IPS-11a (cell line): ENCODE results near the gene QPCT.

Experiments used
- H3K4me3 ChIP-seq: one replicate; pipeline ENCODE4 v1.5.1; 2013; ENCODE audit warnings: low read depth, low read length, control low read depth

The QPCT gene

GRCh38 chr2:37324786-37325624, 19.4 kb upstream of the QPCT start, which contains the start of gene PRKD3:
PRKD3 (minus strand) TSS chr2:37324833; CDS start chr2:37316524, 8,309 bp downstream.
- H3K4me3 ChIP-seq, result peak within 1 kb of the TSS; percentile 89

- no peak overlapping the region for H3K4me3 ChIP-seq
Measured at GRCh38 chr2:37325625-37326071, 18.8 kb upstream of the QPCT start.

- no peak overlapping the region for H3K4me3 ChIP-seq
Measured at GRCh38 chr2:37326285-37326684, 18.1 kb upstream of the QPCT start.

- H3K4me3 ChIP-seq, result no peak overlapping the region
Measured at GRCh38 chr2:37326866-37327634, 17.4 kb upstream of the QPCT start.

GRCh38 chr2:37330681-37331080, 13.7 kb upstream of the QPCT start:
- H3K4me3 ChIP-seq, result no peak overlapping the region

- no peak overlapping the region for H3K4me3 ChIP-seq
Measured at GRCh38 chr2:37332560-37332959, 11.9 kb upstream of the QPCT start.

GRCh38 chr2:37333256-37333655, 11.2 kb upstream of the QPCT start:
- no peak overlapping the region for H3K4me3 ChIP-seq

GRCh38 chr2:37335604-37336003, 8.8 kb upstream of the QPCT start:
- H3K4me3 ChIP-seq, result no peak overlapping the region

- H3K4me3 ChIP-seq, result no peak overlapping the region
Measured at GRCh38 chr2:37337620-37338280, 6.7 kb upstream of the QPCT start.

GRCh38 chr2:37338933-37339332, 5.5 kb upstream of the QPCT start:
- H3K4me3 ChIP-seq, result no peak overlapping the region

GRCh38 chr2:37340637-37341036, 3.8 kb upstream of the QPCT start:
- no peak overlapping the region for H3K4me3 ChIP-seq

- H3K4me3 ChIP-seq, result no peak overlapping the region
Measured at GRCh38 chr2:37342591-37343220, 1.7 kb upstream of the QPCT start.

- H3K4me3 ChIP-seq, result peak overlapping the region; percentile 63
Measured at GRCh38 chr2:37343537-37344434, 644 bp upstream of the QPCT start.

- no peak overlapping the region for H3K4me3 ChIP-seq
Measured at GRCh38 chr2:37348155-37348554, 3.7 kb downstream of the QPCT start.

GRCh38 chr2:37349231-37349860, 4.9 kb downstream of the QPCT start:
- H3K4me3 ChIP-seq, result no peak overlapping the region

- H3K4me3 ChIP-seq, result no peak overlapping the region
Measured at GRCh38 chr2:37350034-37350433, 5.6 kb downstream of the QPCT start.

GRCh38 chr2:37354531-37354930, 10.1 kb downstream of the QPCT start:
- H3K4me3 ChIP-seq, result no peak overlapping the region

- no peak overlapping the region for H3K4me3 ChIP-seq
Measured at GRCh38 chr2:37355735-37356134, 11.3 kb downstream of the QPCT start.

- H3K4me3 ChIP-seq, result no peak overlapping the region
Measured at GRCh38 chr2:37356299-37356698, 11.9 kb downstream of the QPCT start.
